Fibroblast of lung (primary cell): ENCODE data around the gene PDGFB.

Source experiments
- EZH2 ChIP-seq: IDR thresholded peaks from 2 replicates; pipeline ENCODE4 v1.5.1; 2012; ENCODE audit warnings: low read length, control low read depth, mild to moderate bottlenecking; ENCODE audit errors: missing control alignments
- TF ChIP-seq, protein P1 (sequence below), 2 donors: IDR thresholded peaks in 1 of 2; conservative IDR thresholded peaks in 1 of 2; 1 replicate in 1 of 2; 2 replicates in 1 of 2; pipeline ENCODE4 v1.5.1; 2011 to 2012; ENCODE audit warnings: low read length in 2 of 2, control low read depth in 1 of 2, inconsistent platforms in 1 of 2, low read depth in 1 of 2, mild to moderate bottlenecking in 1 of 2

DNA sequence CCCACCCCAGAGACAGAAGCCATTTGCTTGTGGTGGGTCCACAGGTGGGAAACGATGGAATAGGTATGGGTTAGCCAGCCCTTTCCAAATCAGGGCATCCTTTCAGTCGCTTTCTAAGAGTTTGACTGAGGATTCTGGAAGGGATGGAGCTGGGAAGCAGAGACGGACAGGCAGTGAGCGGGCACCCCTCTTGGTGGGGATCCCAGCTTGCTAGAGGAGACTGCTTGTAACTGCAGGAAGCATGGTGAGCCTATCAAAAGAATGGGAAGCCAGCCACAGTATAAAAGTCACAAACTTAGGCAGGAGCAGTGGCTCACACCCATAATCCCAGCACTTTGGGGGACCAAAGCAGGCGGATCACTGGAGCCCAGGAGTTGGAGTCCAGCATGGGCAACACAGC is 6.1 kb upstream of the PDGFB start:
- TF ChIP-seq, protein P1, sequence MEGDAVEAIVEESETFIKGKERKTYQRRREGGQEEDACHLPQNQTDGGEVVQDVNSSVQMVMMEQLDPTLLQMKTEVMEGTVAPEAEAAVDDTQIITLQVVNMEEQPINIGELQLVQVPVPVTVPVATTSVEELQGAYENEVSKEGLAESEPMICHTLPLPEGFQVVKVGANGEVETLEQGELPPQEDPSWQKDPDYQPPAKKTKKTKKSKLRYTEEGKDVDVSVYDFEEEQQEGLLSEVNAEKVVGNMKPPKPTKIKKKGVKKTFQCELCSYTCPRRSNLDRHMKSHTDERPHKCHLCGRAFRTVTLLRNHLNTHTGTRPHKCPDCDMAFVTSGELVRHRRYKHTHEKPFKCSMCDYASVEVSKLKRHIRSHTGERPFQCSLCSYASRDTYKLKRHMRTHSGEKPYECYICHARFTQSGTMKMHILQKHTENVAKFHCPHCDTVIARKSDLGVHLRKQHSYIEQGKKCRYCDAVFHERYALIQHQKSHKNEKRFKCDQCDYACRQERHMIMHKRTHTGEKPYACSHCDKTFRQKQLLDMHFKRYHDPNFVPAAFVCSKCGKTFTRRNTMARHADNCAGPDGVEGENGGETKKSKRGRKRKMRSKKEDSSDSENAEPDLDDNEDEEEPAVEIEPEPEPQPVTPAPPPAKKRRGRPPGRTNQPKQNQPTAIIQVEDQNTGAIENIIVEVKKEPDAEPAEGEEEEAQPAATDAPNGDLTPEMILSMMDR (conservative IDR thresholded peaks at IDR 0.05 in 1 of 2, IDR thresholded peaks at IDR 0.05 in 1 of 2; ENCODE audit: low read depth in 1 of 2, low read length in 2 of 2): no peak
- TF ChIP-seq EZH2: no peak
